ENCODE data around the gene ZNF573. TPM values are rescaled to one million over a fixed set of nuclear protein-coding genes. Genes with fewer than 3 reads are reported as not detected.
A peak's percentile ranks its signal among the peaks of the same experiment; 100 is the strongest.

The ZNF573 gene
- total and polyA plus RNA-seq, 5 experiments from 2014 or later, result 6.7 to 37.8 (median 14.0) TPM

GRCh38 chr19:37691881-37692504, 87.4 kb downstream of the ZNF573 start:
- Mint-ChIP-seq H3K4me3 (peak overlapping the region; percentile 89 to 99 (median 94)), H3K9me3 (peaks cover under 1 to 55% (median 13%) of the 10 kb centered on the region in 9 donors), H3K36me3 (peaks cover 12 to 37% (median 15%) of the 10 kb centered on the region in 3 donors), H3K27ac (peak overlapping the region; percentile 87 to 99 (median 98)), H3K27me3 (no peaks in the 10 kb centered on the region), H3K4me1 (peaks cover 6 to 13% (median 12%) of the 10 kb centered on the region in 4 donors)
- ATAC-seq (peak; percentile 95 to 98), DNase-seq (peak; percentile 55 to 93 (median 75))
- POLR2A ChIA-PET, result interaction anchor here (0.6 to 1.8 kb wide), 7 partner anchors 17 to 232 kb away, joined by 3 to 13 read pairs (median 4); partner anchors contain the start of genes ZFP30, ZNF540, ZNF570 and ZNF571

Other genes starting within 250 kb of the ZNF573 start
- 10 to 100 TPM; 10.6 to 13.0 TPM for gene ZNF571, start 184.8 kb downstream of the ZNF573 start, total RNA-seq
- 10 to 100 TPM in 1 of 3 donors, 1 to 10 TPM in 2; 5.5 to 10.7 (median 6.6) TPM for gene ZNF571, start 184.8 kb downstream of the ZNF573 start, polyA plus RNA-seq
- gene ZNF540, start 184.7 kb downstream of the ZNF573 start, total RNA-seq, result 10 to 100 TPM; 19.1 to 21.3 TPM
- gene ZNF540, start 184.7 kb downstream of the ZNF573 start, polyA plus RNA-seq, result 1 to 10 TPM; 6.6 to 9.1 (median 9.0) TPM
- gene ZFP30, start 124.1 kb downstream of the ZNF573 start, total RNA-seq, result 10 to 100 TPM; 16.8 to 22.0 TPM
- gene ZFP30, start 124.1 kb downstream of the ZNF573 start, polyA plus RNA-seq, result 1 to 10 TPM; 2.3 to 2.9 (median 2.7) TPM
- 10 to 100 TPM; 12.2 TPM for gene ZNF607, start 59.8 kb downstream of the ZNF573 start, total RNA-seq
- 1 to 10 TPM; 1.9 to 7.9 (median 3.7) TPM for gene ZNF607, start 59.8 kb downstream of the ZNF573 start, polyA plus RNA-seq
- not detected for gene WDR87, start 127.0 kb upstream of the ZNF573 start, total RNA-seq
- not detected for gene WDR87, start 127.0 kb upstream of the ZNF573 start, polyA plus RNA-seq
- 10 to 100 TPM; 32.6 to 34.5 TPM for gene SIPA1L3, start 127.6 kb upstream of the ZNF573 start, total RNA-seq
- gene SIPA1L3, start 127.6 kb upstream of the ZNF573 start, polyA plus RNA-seq, result 1 to 10 TPM in 2 of 3 donors, under 1 TPM in 1; 0.66 to 1.6 (median 1.6) TPM